Measurements from ENCODE around the gene HAUS3.

The HAUS3 gene

GRCh38 chr4:2262944-2263250 is 21.0 kb upstream of the HAUS3 start:
- no peak for DNase-seq

- peak; percentile 99 for DNase-seq
Measured at GRCh38 chr4:2262145-2262943, 20.4 kb upstream of the HAUS3 start.

- DNase-seq: no peak
Measured at GRCh38 chr4:2261853-2262144, 19.9 kb upstream of the HAUS3 start, which contains the start of gene MXD4. TSS of gene MXD4 (minus strand) at chr4:2262109. CDS start at chr4:2261980, 129 bp downstream.

GRCh38 chr4:2261110-2261852 is 19.4 kb upstream of the HAUS3 start:
- peak; percentile 73 for DNase-seq

- peak; percentile 48 for DNase-seq
Measured at GRCh38 chr4:2260344-2261109, 18.6 kb upstream of the HAUS3 start.

GRCh38 chr4:2259541-2260343 is 17.8 kb upstream of the HAUS3 start:
- peak; percentile 44 for DNase-seq

GRCh38 chr4:2259036-2259540 is 17.2 kb upstream of the HAUS3 start:
- peak; percentile 30 for DNase-seq

- peak; percentile 34 for DNase-seq
Measured at GRCh38 chr4:2258091-2259035, 16.4 kb upstream of the HAUS3 start.

GRCh38 chr4:2257361-2258081 is 15.6 kb upstream of the HAUS3 start:
- peak; percentile 44 for DNase-seq

GRCh38 chr4:2256781-2257191 is 14.9 kb upstream of the HAUS3 start:
- DNase-seq: no peak

- peak; percentile 41 for DNase-seq
Measured at GRCh38 chr4:2256156-2256731, 14.3 kb upstream of the HAUS3 start.

- DNase-seq: peak; percentile 59
Measured at GRCh38 chr4:2255501-2256155, 13.7 kb upstream of the HAUS3 start.

- peak; percentile 41 for DNase-seq
Measured at GRCh38 chr4:2254665-2255500, 13.0 kb upstream of the HAUS3 start.

GRCh38 chr4:2253160-2254084 is 11.5 kb upstream of the HAUS3 start:
- DNase-seq: peak; percentile 21

- peak; percentile 30 for DNase-seq
Measured at GRCh38 chr4:2252530-2253091, 10.7 kb upstream of the HAUS3 start.

GRCh38 chr4:2251795-2252529 is 10.0 kb upstream of the HAUS3 start:
- DNase-seq: peak; percentile 34
